Thyroid gland (tissue), 4 donors: Measurements from ENCODE around the gene NLRP4. TPM values are rescaled to one million over a fixed set of nuclear protein-coding genes. Genes with fewer than 3 reads are reported as not detected.

ENCODE experiments used
- DNase-seq, 2 donors: peaks; one replicate each; pipeline ENCODE4 v3.0.0-alpha.2; 2019
- H3K27ac ChIP-seq, 3 donors: fragments of 200-600 bp; sonication (generic); 1 replicate in 2 of 3; 2 replicates in 1 of 3; pipeline ENCODE4 v1.5.1; 2016 to 2019; ENCODE audit warnings: mild to moderate bottlenecking in 1 of 3, moderate library complexity in 1 of 3
- H3K27me3 ChIP-seq: fragments of 200-600 bp; sonication (generic); one replicate; pipeline ENCODE4 v1.5.1; 2019
- H3K36me3 ChIP-seq, 2 donors: fragments of 200-600 bp; sonication (generic); one replicate each; pipeline ENCODE4 v1.5.1; 2016 to 2019
- H3K4me1 ChIP-seq, 2 donors: fragments of 200-600 bp; sonication (generic); one replicate each; pipeline ENCODE4 v1.5.1; 2017 to 2019
- H3K4me3 ChIP-seq, 3 donors: fragments of 200-600 bp; sonication (generic); replicated peaks in 1 of 3; 1 replicate in 2 of 3; 2 replicates in 1 of 3; pipeline ENCODE4 v1.5.1; 2016; ENCODE audit warnings: mild to moderate bottlenecking in 1 of 3
- H3K9me3 ChIP-seq: fragments of 200-600 bp; sonication (generic); one replicate; pipeline ENCODE4 v1.5.1; 2017
- POLR2A ChIP-seq, 2 donors: fragments of 450-650 bp; IDR thresholded peaks; one replicate each; pipeline ENCODE4 v1.6.1; 2017; ENCODE audit warnings: antibody characterized with exemption in 2 of 2, mild to moderate bottlenecking in 2 of 2, moderate library complexity in 1 of 2
- WGBS, 2 donors: methylation state at CpG; one replicate each; pipeline ENCODE4 v1.1.5; 2017; 5-methylcytosine and 5-hydroxymethylcytosine counted together
- intact Hi-C: fragments of 100-400 bp; cut with DNase I; formaldehyde crosslinking; loops from one replicate; pipeline ENCODE4 v1.15.1; 2023
- total RNA-seq, 4 donors: library from RNA; depleted of rRNA; stranded (reverse); fragments of >200 nt; gene quantifications; one replicate each; pipeline ENCODE4 v1.2.3, GENCODE V29; 2016
- TF ChIP-seq, protein P1 (sequence below), 6 experiments: fragments of 200-600 bp in 3 of 6; fragments of 450-650 bp in 3 of 6; sonication (generic) in 3 of 6; IDR thresholded peaks; one replicate each; pipeline ENCODE4 v1.5.1; 2016 to 2019; ENCODE audit warnings: antibody characterized with exemption in 6 of 6, mild to moderate bottlenecking in 2 of 6, inconsistent platforms in 1 of 6, moderate library complexity in 1 of 6

The NLRP4 gene
- total RNA-seq, 4 donors from 2014 or later = not detected

DNA sequence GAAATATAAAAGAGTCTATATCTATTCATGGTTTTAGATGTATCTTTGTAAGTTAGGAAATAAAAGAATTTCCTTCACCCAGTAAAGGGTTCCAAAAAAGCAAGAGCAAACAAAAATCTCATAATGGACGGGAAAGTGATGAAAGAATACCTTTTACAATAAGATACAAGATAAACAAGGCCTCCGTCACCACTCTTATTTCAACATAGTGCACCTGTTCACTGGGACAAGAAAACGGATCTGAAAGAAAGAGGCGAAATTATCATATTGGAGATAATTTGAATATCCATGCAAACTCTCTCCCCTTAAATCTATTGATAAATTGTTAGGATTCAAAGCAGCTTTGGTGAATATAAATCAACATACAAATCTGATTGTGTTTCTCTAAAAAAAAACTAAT is 3.7 kb upstream of the NLRP4 start:
- H3K9me3 ChIP-seq = no peaks in the 10 kb centered on the region
- no peaks in the 10 kb centered on the region for H3K4me1 ChIP-seq
- no peak overlapping the region for H3K4me3 ChIP-seq
- intact Hi-C loops = no loop called here
- H3K36me3 ChIP-seq = no peaks in the 10 kb centered on the region
- H3K27me3 ChIP-seq = no peaks in the 10 kb centered on the region
- WGBS, 2 donors = 62 to 75% methylated on average over 4 of the region's 4 CpGs
- DNase-seq = no peak
- TF ChIP-seq, protein P1, sequence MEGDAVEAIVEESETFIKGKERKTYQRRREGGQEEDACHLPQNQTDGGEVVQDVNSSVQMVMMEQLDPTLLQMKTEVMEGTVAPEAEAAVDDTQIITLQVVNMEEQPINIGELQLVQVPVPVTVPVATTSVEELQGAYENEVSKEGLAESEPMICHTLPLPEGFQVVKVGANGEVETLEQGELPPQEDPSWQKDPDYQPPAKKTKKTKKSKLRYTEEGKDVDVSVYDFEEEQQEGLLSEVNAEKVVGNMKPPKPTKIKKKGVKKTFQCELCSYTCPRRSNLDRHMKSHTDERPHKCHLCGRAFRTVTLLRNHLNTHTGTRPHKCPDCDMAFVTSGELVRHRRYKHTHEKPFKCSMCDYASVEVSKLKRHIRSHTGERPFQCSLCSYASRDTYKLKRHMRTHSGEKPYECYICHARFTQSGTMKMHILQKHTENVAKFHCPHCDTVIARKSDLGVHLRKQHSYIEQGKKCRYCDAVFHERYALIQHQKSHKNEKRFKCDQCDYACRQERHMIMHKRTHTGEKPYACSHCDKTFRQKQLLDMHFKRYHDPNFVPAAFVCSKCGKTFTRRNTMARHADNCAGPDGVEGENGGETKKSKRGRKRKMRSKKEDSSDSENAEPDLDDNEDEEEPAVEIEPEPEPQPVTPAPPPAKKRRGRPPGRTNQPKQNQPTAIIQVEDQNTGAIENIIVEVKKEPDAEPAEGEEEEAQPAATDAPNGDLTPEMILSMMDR (IDR thresholded peaks at IDR 0.05) = no peak
- TF ChIP-seq POLR2A (IDR thresholded peaks at IDR 0.05) = no peak
- no peak overlapping the region for H3K27ac ChIP-seq

DNA sequence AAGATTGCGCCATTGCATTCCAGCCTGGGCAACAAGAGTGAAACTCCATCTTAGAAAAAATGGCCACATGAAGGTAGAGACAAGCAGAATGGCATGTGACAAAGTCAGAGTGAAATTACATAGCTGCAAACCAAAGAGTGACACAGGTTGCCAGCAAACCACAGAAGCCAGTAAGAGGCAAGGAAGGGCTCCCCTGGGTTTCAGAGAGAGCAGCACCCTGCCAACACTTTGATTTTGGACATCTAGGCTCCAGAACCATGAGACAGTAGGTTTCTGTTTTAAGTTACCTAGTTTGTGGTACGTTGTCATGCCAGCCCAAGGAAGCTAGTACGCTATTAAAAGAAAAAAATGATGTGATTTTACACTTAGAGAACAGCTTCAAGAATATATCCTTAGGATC is 1.9 kb downstream of the NLRP4 start:
- Histone ChIP-seq H3K9me3 (no peaks in the 10 kb centered on the region), H3K4me1 (no peaks in the 10 kb centered on the region), H3K27me3 (no peaks in the 10 kb centered on the region), H3K4me3 (no peak overlapping the region), H3K27ac (no peak overlapping the region), H3K36me3 (no peaks in the 10 kb centered on the region)
- WGBS, 2 donors = 75 to 79% methylated on average over 3 of the region's 3 CpGs
- intact Hi-C loops = no loop called here
- TF ChIP-seq POLR2A (IDR thresholded peaks at IDR 0.05) = no peak
- TF ChIP-seq, protein P1 (IDR thresholded peaks at IDR 0.05) = no peak
- no peak for DNase-seq

DNA sequence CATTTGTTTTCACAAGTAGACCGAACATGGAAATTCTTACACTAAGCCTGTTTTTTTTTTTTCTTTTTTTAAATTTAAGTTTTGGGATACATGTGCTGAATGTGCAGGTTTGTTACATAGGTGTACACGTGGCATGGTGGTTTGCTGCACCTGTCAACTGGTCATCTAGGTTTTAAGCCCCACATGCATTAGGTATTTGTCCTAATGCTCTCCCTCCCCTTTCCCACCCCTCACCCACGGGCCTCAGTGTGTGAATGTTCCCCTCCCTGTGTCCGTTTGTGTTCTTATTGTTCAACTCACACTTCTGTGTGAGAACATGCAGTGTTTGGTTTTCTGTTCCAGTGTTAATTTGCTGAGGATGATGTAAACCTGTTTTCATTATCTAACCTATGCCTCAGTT is 2.6 kb downstream of the NLRP4 start:
- no peaks in the 10 kb centered on the region for H3K4me1 ChIP-seq
- no peak for TF ChIP-seq POLR2A (IDR thresholded peaks at IDR 0.05)
- TF ChIP-seq, protein P1 (IDR thresholded peaks at IDR 0.05) = no peak
- no peaks in the 10 kb centered on the region for H3K27me3 ChIP-seq
- H3K4me3 ChIP-seq = no peak overlapping the region
- DNase-seq = no peak
- WGBS, 2 donors = 48 to 52% methylated on average over 4 of the region's 4 CpGs
- intact Hi-C loops = no loop called here
- no peaks in the 10 kb centered on the region for H3K9me3 ChIP-seq
- no peaks in the 10 kb centered on the region for H3K36me3 ChIP-seq
- H3K27ac ChIP-seq = no peak overlapping the region

DNA sequence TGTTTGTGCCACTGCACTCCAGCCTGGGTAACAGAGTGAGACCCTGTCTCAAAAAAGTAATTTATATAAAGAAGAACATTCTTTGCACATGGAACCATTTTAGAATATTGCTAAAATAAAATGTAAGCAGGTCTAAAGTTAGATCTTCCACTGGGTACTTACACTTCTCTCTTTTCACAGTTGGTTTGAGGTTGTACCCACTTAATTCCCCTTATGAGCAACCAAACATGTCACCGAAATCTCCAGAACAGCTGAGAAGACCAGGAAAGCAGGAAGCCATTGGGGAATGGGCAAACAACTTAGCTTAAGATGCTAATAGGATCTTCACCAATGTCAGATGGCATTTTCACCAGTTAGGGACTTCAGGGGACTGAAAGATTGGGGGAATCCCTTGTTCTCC is 18.8 kb downstream of the NLRP4 start:
- Histone ChIP-seq H3K4me3 (no peak overlapping the region), H3K36me3 (no peaks in the 10 kb centered on the region), H3K9me3 (no peaks in the 10 kb centered on the region), H3K27me3 (no peaks in the 10 kb centered on the region), H3K4me1 (no peaks in the 10 kb centered on the region), H3K27ac (no peak overlapping the region)
- intact Hi-C loops = no loop called here
- DNase-seq = no peak
- TF ChIP-seq POLR2A (IDR thresholded peaks at IDR 0.05) = no peak
- TF ChIP-seq, protein P1 (IDR thresholded peaks at IDR 0.05) = no peak
- 79 to 86% methylated on average over 1 of the region's 1 CpG for WGBS, 2 donors

DNA sequence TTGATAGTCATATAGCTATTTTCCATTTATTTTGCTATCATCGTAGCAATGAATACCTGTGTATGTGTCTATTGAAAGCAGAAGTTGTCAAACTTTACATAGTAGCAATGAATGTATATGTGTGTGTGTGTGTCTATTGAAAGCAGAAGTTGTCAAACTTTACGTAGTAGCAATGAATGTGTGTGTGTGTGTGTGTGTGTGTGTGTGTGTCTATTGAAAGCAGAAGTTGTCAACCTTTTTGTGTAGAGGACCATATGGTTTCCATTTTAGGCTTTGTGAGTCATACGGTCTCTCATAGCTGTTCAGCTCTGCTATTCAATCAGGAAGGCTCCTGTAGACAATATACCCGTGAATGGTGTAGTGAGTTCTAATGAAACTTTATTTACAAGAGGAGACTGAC is 20.8 kb downstream of the NLRP4 start:
- intact Hi-C loops = no loop called here
- 77 to 79% methylated on average over 4 of the region's 4 CpGs for WGBS, 2 donors
- Histone ChIP-seq H3K27me3 (no peaks in the 10 kb centered on the region), H3K36me3 (no peaks in the 10 kb centered on the region), H3K4me1 (no peaks in the 10 kb centered on the region), H3K4me3 (no peak overlapping the region), H3K9me3 (no peaks in the 10 kb centered on the region), H3K27ac (no peak overlapping the region)
- DNase-seq = no peak
- TF ChIP-seq, protein P1 (IDR thresholded peaks at IDR 0.05) = no peak
- TF ChIP-seq POLR2A (IDR thresholded peaks at IDR 0.05) = no peak
